SK-N-SH (cell line): ENCODE measurements around the gene ERVW-1. TPM values are rescaled to one million over a fixed set of nuclear protein-coding genes. Genes with fewer than 3 reads are reported as not detected.
"Not testable (repeated sequence)": the region's sequence is repeated elsewhere in the genome, so short reads cannot be mapped to it uniquely, and the experiment has no call there.

Experiments
- CTCF ChIA-PET: fragments of 300-600, 350-600 bp; formaldehyde crosslinking; extraction: SDS; loops from one replicate; lab custom pipeline; 2021; lab: Yijun Ruan, JAX
- POLR2A ChIA-PET: fragments of 350-600 bp; sonication (Branson Sonifier 250); formaldehyde crosslinking; extraction: SDS; loops from one replicate; lab custom pipeline; 2020; ENCODE audit warnings: antibody characterized with exemption, inconsistent platforms; lab: Yijun Ruan, JAX
- DNase-seq: peaks from one replicate; pipeline ENCODE4 v3.0.0; 2012
- H2AFZ ChIP-seq: fragments of 200-600 bp; sonication (generic); 2 replicates; pipeline ENCODE4 v1.8.1; 2016; ENCODE audit warnings: antibody characterized with exemption, mild to moderate bottlenecking, low read depth
- H3F3A ChIP-seq: fragments of 200-600 bp; sonication (generic); replicated peaks from 2 replicates; pipeline ENCODE3; 2016; ENCODE audit warnings: antibody characterized with exemption, mild to moderate bottlenecking; ENCODE audit not compliant: insufficient read depth
- H3K27ac ChIP-seq, 2 experiments: fragments of 200-500 bp in 1 of 2; fragments of 200-600 bp in 1 of 2; sonication (Bioruptor generic) in 1 of 2; sonication (generic), shearing (Covaris generic) in 1 of 2; 2 replicates each; pipeline versions ENCODE4 v1.5.1 to v1.6.1; 2014 to 2016; ENCODE audit warnings: low read depth in 2 of 2, inconsistent platforms in 1 of 2, low read length in 1 of 2, mild to moderate bottlenecking in 1 of 2, mixed read lengths in 1 of 2
- H3K27me3 ChIP-seq: fragments of 200-600 bp; sonication (generic), shearing (Covaris generic); 2 replicates; pipeline ENCODE4 v1.6.1; 2016; ENCODE audit warnings: mixed run types; ENCODE audit not compliant: insufficient read depth
- H3K36me3 ChIP-seq, 2 experiments: fragments of 200-500 bp in 1 of 2; fragments of 200-600 bp in 1 of 2; sonication (Bioruptor generic) in 1 of 2; sonication (generic) in 1 of 2; replicated peaks in 1 of 2; 2 replicates each; pipeline versions ENCODE3 to v1.5.1; 2014 to 2016; ENCODE audit warnings: low read length in 1 of 2, mild to moderate bottlenecking in 1 of 2; ENCODE audit not compliant: insufficient read depth in 2 of 2, control insufficient read depth in 1 of 2
- H3K4me1 ChIP-seq, 2 experiments: fragments of 200-500 bp in 1 of 2; fragments of 200-600 bp in 1 of 2; sonication (Bioruptor generic) in 1 of 2; sonication (generic), shearing (Covaris generic) in 1 of 2; 2 replicates each; pipeline versions ENCODE4 v1.5.1 to v1.6.1; 2014 to 2016; ENCODE audit warnings: low read depth in 1 of 2, low read length in 1 of 2, mixed run types in 1 of 2; ENCODE audit not compliant: insufficient read depth in 2 of 2, control insufficient read depth in 1 of 2
- H3K4me2 ChIP-seq: fragments of 200-600 bp; sonication (generic), shearing (Covaris generic); 2 replicates; pipeline ENCODE4 v1.6.1; 2017; ENCODE audit warnings: mixed run types
- H3K4me3 ChIP-seq, 2 experiments: fragments of 200-500 bp in 1 of 2; fragments of 200-600 bp in 1 of 2; sonication (Bioruptor generic) in 1 of 2; sonication (generic), shearing (Covaris generic) in 1 of 2; 2 replicates each; pipeline versions ENCODE4 v1.5.1 to v1.8.1; 2014 to 2016; ENCODE audit warnings: low read depth in 2 of 2, inconsistent platforms in 1 of 2, low read length in 1 of 2, mild to moderate bottlenecking in 1 of 2, mixed read lengths in 1 of 2, moderate library complexity in 1 of 2
- H3K79me2 ChIP-seq: fragments of 200-600 bp; sonication (generic); 2 replicates; pipeline ENCODE4 v1.8.1; 2017; ENCODE audit warnings: mild to moderate bottlenecking; ENCODE audit not compliant: insufficient read depth
- H3K9ac ChIP-seq: fragments of 200-600 bp; sonication (generic); 2 replicates; pipeline ENCODE4 v1.6.1; 2017; ENCODE audit warnings: mixed run types
- H3K9me2 ChIP-seq: fragments of 200-600 bp; sonication (generic); 2 replicates; pipeline ENCODE4 v1.6.1; 2017; ENCODE audit warnings: mixed run types
- H3K9me3 ChIP-seq: fragments of 200-600 bp; sonication (generic); 2 replicates; pipeline ENCODE4 v1.6.1; 2017; ENCODE audit warnings: mixed run types, mild to moderate bottlenecking, moderate library complexity
- H4K20me1 ChIP-seq: fragments of 200-600 bp; sonication (generic); 2 replicates; pipeline ENCODE4 v1.6.1; 2017; ENCODE audit warnings: mild to moderate bottlenecking, mixed run types; ENCODE audit not compliant: insufficient read depth
- CHD2 ChIP-seq: fragments of 150-350 bp; IDR thresholded peaks from 2 replicates; pipeline ENCODE4 v1.6.1; 2018; ENCODE audit warnings: low read length; ENCODE audit not compliant: partially characterized antibody
- EZH2phosphoT487 ChIP-seq: fragments of 200-600 bp; sonication (generic); IDR thresholded peaks from 2 replicates; pipeline ENCODE4 v1.6.1; 2017; ENCODE audit warnings: low read depth, mixed run types, mild to moderate bottlenecking, antibody characterized with exemption, moderate library complexity, borderline replicate concordance
- FOXJ3 ChIP-seq: sonication (generic); formaldehyde crosslinking; IDR thresholded peaks from 2 replicates; pipeline ENCODE4 v1.5.1; 2020; ENCODE audit warnings: mild to moderate bottlenecking, missing genetic modification reagents
- GABPA ChIP-seq: IDR thresholded peaks from 2 replicates; pipeline ENCODE4 v1.4.0; 2012; ENCODE audit warnings: low read depth, mild to moderate bottlenecking
- GATA2 ChIP-seq: sonication (generic); formaldehyde crosslinking; IDR thresholded peaks from 2 replicates; pipeline ENCODE4 v1.5.0; 2020; ENCODE audit warnings: mild to moderate bottlenecking, missing genetic modification reagents
- MXI1 ChIP-seq: IDR thresholded peaks from 2 replicates; pipeline ENCODE4 v1.6.1; 2012; ENCODE audit warnings: mild to moderate bottlenecking, low read depth, low read length, improper control_type of control experiment
- NFIC ChIP-seq: IDR thresholded peaks from 2 replicates; pipeline ENCODE4 v1.4.0; 2012; ENCODE audit warnings: borderline replicate concordance
- RAD21 ChIP-seq: IDR thresholded peaks from 2 replicates; pipeline ENCODE4 v1.6.1; 2012; ENCODE audit warnings: mild to moderate bottlenecking, low read length
- REST ChIP-seq: IDR thresholded peaks from 2 replicates; pipeline ENCODE4 v1.6.1; 2012; ENCODE audit warnings: mild to moderate bottlenecking, low read depth, low read length, moderate library complexity
- RFX5 ChIP-seq: IDR thresholded peaks from 2 replicates; pipeline ENCODE4 v1.6.1; 2012; ENCODE audit warnings: mild to moderate bottlenecking, improper control_type of control experiment, low read length
- SMC3 ChIP-seq: IDR thresholded peaks from 2 replicates; pipeline ENCODE4 v1.6.1; 2012; ENCODE audit warnings: low read depth, low read length, improper control_type of control experiment
- TCF12 ChIP-seq: IDR thresholded peaks from 2 replicates; pipeline ENCODE4 v1.4.0; 2012
- WGBS: methylation state at CpG from one replicate; pipeline ENCODE4 v1.1.6; 2017; ENCODE audit warnings: low lambda C conversion rate; 5-methylcytosine and 5-hydroxymethylcytosine counted together
- polyA plus RNA-seq, 3 experiments: library from polyadenylated mRNA; depleted of rRNA; stranded (reverse); fragments of >200 nt; gene quantifications; 2 replicates each; pipeline ENCODE4 v1.2.3, GENCODE V29; 2012
- TF ChIP-seq, protein P1 (sequence below): fragments of 150-350 bp; IDR thresholded peaks from 2 replicates; pipeline ENCODE4 v1.6.1; 2016; ENCODE audit warnings: mild to moderate bottlenecking, low read depth, low read length
- TF ChIP-seq, protein P2 (sequence below): IDR thresholded peaks from 2 replicates; pipeline ENCODE4 v1.4.0; 2012; ENCODE audit warnings: low read depth, borderline replicate concordance
- TF ChIP-seq, protein P3 (sequence below): fragments of 200-600 bp; sonication (generic); IDR thresholded peaks from 2 replicates; pipeline ENCODE4 v1.6.1; 2017; ENCODE audit warnings: antibody characterized with exemption, mild to moderate bottlenecking, moderate library complexity
- TF ChIP-seq, protein P4 (sequence below): IDR thresholded peaks from 2 replicates; pipeline ENCODE4 v1.4.0; 2012; ENCODE audit warnings: low read depth, borderline replicate concordance
- TF ChIP-seq, protein P5 (sequence below): IDR thresholded peaks from 2 replicates; pipeline ENCODE4 v1.4.0; 2012; ENCODE audit warnings: low read depth

Gene ERVW-1
- polyA plus RNA-seq (2012; rRNA removed), result not detected in 2 replicates
- polyA plus RNA-seq (2012; cell fraction: cytosol; rRNA removed), result not detected in 2 replicates
- polyA plus RNA-seq (2012; cell fraction: nucleus; rRNA removed), result 0.12 TPM in 1 of 2 replicates, not detected in the other

DNA sequence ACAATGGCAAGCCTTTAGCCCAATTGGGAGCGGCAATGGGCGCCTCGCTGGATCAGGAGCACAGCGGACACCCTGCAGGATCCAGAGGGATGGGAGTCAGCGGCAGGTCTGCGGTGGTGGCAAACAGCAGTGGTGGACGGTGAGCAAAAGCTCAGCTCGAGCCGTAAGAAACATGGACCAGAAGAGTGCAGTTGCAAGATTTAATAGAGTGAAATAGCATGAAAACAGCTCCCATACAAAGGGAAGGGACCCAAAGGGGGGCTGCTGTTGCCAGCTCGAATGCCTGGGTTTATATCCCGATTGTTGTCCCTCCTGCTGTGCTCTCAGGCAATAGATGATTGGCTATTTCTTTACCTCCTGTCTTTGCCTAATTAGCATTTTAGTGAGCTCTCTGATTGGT, at the start of gene ERVW-1:
ERVW-1 (minus strand) TSS at position 266 of the 400 bp plus-strand sequence. CDS start 7,565 bp downstream, outside the sequence.
- H4K20me1 ChIP-seq, H3K4me2 ChIP-seq, H2AFZ ChIP-seq, H3K4me1 ChIP-seq, H3K9me3 ChIP-seq, DNase-seq, H3K27me3 ChIP-seq, POLR2A ChIA-PET, H3K9me2 ChIP-seq, H3K4me3 ChIP-seq, H3K79me2 ChIP-seq, H3F3A ChIP-seq, H3K9ac ChIP-seq, H3K27ac ChIP-seq, H3K36me3 ChIP-seq: not testable (repeated sequence)
- WGBS, result 90% methylated on average over 11 of the region's 11 CpGs
- CTCF ChIA-PET, result interaction anchor here (1.8 to 1.9 kb wide), 2 partner anchors 17 to 31 kb away, joined by 9 to 10 read pairs; partner anchors contain the start of gene GATAD1

- no peak overlapping the region for H3K9ac ChIP-seq
- DNase-seq, result no peak
- CTCF ChIA-PET, result no interaction called here
- H3K27ac ChIP-seq, result no peak overlapping the region
- H3K4me3 ChIP-seq, result no peak overlapping the region
- H3K4me2 ChIP-seq, result no peak overlapping the region
- no peak overlapping the region for H2AFZ ChIP-seq
- H3F3A ChIP-seq, result no peaks in the 10 kb centered on the region
- no peaks in the 10 kb centered on the region for H3K9me3 ChIP-seq
- peaks cover 0 to 7% of the 10 kb centered on the region in 2 experiments; a peak in 2 of 4 replicates for H3K4me1 ChIP-seq
- no peaks in the 10 kb centered on the region for H3K9me2 ChIP-seq
- peaks cover 52% of the 10 kb centered on the region for H3K79me2 ChIP-seq
- 93% methylated on average over 2 of the region's 2 CpGs for WGBS
- no peaks in the 10 kb centered on the region for H4K20me1 ChIP-seq
- H3K27me3 ChIP-seq, result no peaks in the 10 kb centered on the region
- no peak for TF ChIP-seq EZH2phosphoT487
- no peak for TF ChIP-seq FOXJ3 (CRISPR knock-in tag)
- TF ChIP-seq, protein P1, sequence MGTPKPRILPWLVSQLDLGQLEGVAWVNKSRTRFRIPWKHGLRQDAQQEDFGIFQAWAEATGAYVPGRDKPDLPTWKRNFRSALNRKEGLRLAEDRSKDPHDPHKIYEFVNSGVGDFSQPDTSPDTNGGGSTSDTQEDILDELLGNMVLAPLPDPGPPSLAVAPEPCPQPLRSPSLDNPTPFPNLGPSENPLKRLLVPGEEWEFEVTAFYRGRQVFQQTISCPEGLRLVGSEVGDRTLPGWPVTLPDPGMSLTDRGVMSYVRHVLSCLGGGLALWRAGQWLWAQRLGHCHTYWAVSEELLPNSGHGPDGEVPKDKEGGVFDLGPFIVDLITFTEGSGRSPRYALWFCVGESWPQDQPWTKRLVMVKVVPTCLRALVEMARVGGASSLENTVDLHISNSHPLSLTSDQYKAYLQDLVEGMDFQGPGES, result no peak
- no peak for TF ChIP-seq MXI1
- no peak for TF ChIP-seq GATA2 (CRISPR knock-in tag)
- no peak for TF ChIP-seq RFX5
- no peak for TF ChIP-seq REST
- TF ChIP-seq RAD21, result no peak
- TF ChIP-seq, protein P2, sequence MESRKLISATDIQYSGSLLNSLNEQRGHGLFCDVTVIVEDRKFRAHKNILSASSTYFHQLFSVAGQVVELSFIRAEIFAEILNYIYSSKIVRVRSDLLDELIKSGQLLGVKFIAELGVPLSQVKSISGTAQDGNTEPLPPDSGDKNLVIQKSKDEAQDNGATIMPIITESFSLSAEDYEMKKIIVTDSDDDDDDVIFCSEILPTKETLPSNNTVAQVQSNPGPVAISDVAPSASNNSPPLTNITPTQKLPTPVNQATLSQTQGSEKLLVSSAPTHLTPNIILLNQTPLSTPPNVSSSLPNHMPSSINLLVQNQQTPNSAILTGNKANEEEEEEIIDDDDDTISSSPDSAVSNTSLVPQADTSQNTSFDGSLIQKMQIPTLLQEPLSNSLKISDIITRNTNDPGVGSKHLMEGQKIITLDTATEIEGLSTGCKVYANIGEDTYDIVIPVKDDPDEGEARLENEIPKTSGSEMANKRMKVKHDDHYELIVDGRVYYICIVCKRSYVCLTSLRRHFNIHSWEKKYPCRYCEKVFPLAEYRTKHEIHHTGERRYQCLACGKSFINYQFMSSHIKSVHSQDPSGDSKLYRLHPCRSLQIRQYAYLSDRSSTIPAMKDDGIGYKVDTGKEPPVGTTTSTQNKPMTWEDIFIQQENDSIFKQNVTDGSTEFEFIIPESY, result no peak
- TF ChIP-seq, protein P3, sequence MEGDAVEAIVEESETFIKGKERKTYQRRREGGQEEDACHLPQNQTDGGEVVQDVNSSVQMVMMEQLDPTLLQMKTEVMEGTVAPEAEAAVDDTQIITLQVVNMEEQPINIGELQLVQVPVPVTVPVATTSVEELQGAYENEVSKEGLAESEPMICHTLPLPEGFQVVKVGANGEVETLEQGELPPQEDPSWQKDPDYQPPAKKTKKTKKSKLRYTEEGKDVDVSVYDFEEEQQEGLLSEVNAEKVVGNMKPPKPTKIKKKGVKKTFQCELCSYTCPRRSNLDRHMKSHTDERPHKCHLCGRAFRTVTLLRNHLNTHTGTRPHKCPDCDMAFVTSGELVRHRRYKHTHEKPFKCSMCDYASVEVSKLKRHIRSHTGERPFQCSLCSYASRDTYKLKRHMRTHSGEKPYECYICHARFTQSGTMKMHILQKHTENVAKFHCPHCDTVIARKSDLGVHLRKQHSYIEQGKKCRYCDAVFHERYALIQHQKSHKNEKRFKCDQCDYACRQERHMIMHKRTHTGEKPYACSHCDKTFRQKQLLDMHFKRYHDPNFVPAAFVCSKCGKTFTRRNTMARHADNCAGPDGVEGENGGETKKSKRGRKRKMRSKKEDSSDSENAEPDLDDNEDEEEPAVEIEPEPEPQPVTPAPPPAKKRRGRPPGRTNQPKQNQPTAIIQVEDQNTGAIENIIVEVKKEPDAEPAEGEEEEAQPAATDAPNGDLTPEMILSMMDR, result no peak
- TF ChIP-seq GABPA, result no peak
- TF ChIP-seq, protein P4, sequence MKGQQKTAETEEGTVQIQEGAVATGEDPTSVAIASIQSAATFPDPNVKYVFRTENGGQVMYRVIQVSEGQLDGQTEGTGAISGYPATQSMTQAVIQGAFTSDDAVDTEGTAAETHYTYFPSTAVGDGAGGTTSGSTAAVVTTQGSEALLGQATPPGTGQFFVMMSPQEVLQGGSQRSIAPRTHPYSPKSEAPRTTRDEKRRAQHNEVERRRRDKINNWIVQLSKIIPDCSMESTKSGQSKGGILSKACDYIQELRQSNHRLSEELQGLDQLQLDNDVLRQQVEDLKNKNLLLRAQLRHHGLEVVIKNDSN, result no peak
- no peak for TF ChIP-seq TCF12
- TF ChIP-seq NFIC, result no peak
- TF ChIP-seq SMC3, result no peak
- TF ChIP-seq, protein P5, sequence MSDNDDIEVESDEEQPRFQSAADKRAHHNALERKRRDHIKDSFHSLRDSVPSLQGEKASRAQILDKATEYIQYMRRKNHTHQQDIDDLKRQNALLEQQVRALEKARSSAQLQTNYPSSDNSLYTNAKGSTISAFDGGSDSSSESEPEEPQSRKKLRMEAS, result no peak
- TF ChIP-seq CHD2, result no peak
- POLR2A ChIA-PET, result no interaction called here
- peaks cover 13 to 17% of the 10 kb centered on the region in 2 experiments for H3K36me3 ChIP-seq
These were observed 45.4 kb upstream of the ERVW-1 start for GRCh38 chr7:92523110-92523509.
